GM23338 (cell line): Measurements from ENCODE around the gene CD177. TPM values are rescaled to one million over a fixed set of nuclear protein-coding genes. Genes with fewer than 3 reads are reported as not detected.

Experiments
- CREB1 ChIP-seq: fragments of 250-450 bp; sonication (Bioruptor Pico); IDR thresholded peaks from 2 replicates; pipeline ENCODE4 v1.5.0; 2020; ENCODE audit warnings: low read depth, mild to moderate bottlenecking, moderate library complexity
- CTCF ChIP-seq, 2 experiments: fragments of 200-600 bp in 1 of 2; sonication (generic) in 1 of 2; conservative IDR thresholded peaks; 2 replicates each; pipeline versions ENCODE4 v1.5.1 to v1.6.1; 2016 to 2017; ENCODE audit warnings: antibody characterized with exemption in 2 of 2, low read depth in 2 of 2, mild to moderate bottlenecking in 2 of 2, moderate library complexity in 1 of 2
- ETS1 ChIP-seq: IDR thresholded peaks from 2 replicates; pipeline ENCODE4 v1.6.1; 2016; ENCODE audit warnings: antibody characterized with exemption
- EZH2phosphoT487 ChIP-seq: fragments of 200-600 bp; sonication (generic); IDR thresholded peaks from one replicate; pipeline ENCODE4 v1.8.1; 2018; ENCODE audit warnings: antibody characterized with exemption; ENCODE audit not compliant: unreplicated experiment
- JUNB ChIP-seq: IDR thresholded peaks from one replicate; pipeline ENCODE4 v1.6.1; 2016; ENCODE audit warnings: antibody characterized with exemption; ENCODE audit not compliant: unreplicated experiment
- POLR2AphosphoS5 ChIP-seq: IDR thresholded peaks from 2 replicates; pipeline ENCODE4 v1.6.1; 2016; ENCODE audit warnings: antibody characterized with exemption, low read depth
- ZNF331 ChIP-seq: fragments of 250-450 bp; sonication (Bioruptor Pico); IDR thresholded peaks from 2 replicates; pipeline ENCODE4 v1.5.0; 2020; ENCODE audit warnings: low read depth, mild to moderate bottlenecking, moderate library complexity
- ZNF462 ChIP-seq: fragments of 250-450 bp; sonication (Bioruptor Pico); IDR thresholded peaks from 2 replicates; pipeline ENCODE4 v1.5.0; 2020; ENCODE audit warnings: mild to moderate bottlenecking, moderate library complexity
- polyA plus RNA-seq: library from polyadenylated mRNA; unstranded; fragments of >200 nt; fragmentation: Nextera tagmentation; extraction: Ambion mirVana; gene quantifications from 2 replicates; pipeline ENCODE4 v1.2.1, GENCODE V29; 2016
- total RNA-seq: library from RNA; depleted of rRNA; stranded (reverse); fragments of >200 nt; shearing (Covaris generic); gene quantifications from 2 replicates; pipeline ENCODE4 v1.2.3, GENCODE V29; 2014

CD177 gene
- total and polyA plus RNA-seq, 2 experiments from 2014 or later, result 0.50 to 0.90 TPM

- no peak for TF ChIP-seq ZNF462 (CRISPR knock-in tag)
- TF ChIP-seq EZH2phosphoT487, result no peak
- TF ChIP-seq ETS1, result no peak
- TF ChIP-seq ZNF331 (CRISPR knock-in tag), result no peak
- TF ChIP-seq JUNB, result no peak
- TF ChIP-seq CREB1 (CRISPR knock-in tag), result no peak
- TF ChIP-seq CTCF (conservative IDR thresholded peaks at IDR 0.05; ENCODE audit: low read depth in 2 of 2), result no peak
- no peak for TF ChIP-seq POLR2AphosphoS5
Measured at GRCh38 chr19:43331435-43332010, 22.0 kb upstream of the CD177 start (continued).
